Measurements from ENCODE around the gene COX7A1.
"Not testable (repeated sequence)": the region's sequence is repeated elsewhere in the genome, so short reads cannot be mapped to it uniquely, and the experiment has no call there.

COX7A1 gene

DNA sequence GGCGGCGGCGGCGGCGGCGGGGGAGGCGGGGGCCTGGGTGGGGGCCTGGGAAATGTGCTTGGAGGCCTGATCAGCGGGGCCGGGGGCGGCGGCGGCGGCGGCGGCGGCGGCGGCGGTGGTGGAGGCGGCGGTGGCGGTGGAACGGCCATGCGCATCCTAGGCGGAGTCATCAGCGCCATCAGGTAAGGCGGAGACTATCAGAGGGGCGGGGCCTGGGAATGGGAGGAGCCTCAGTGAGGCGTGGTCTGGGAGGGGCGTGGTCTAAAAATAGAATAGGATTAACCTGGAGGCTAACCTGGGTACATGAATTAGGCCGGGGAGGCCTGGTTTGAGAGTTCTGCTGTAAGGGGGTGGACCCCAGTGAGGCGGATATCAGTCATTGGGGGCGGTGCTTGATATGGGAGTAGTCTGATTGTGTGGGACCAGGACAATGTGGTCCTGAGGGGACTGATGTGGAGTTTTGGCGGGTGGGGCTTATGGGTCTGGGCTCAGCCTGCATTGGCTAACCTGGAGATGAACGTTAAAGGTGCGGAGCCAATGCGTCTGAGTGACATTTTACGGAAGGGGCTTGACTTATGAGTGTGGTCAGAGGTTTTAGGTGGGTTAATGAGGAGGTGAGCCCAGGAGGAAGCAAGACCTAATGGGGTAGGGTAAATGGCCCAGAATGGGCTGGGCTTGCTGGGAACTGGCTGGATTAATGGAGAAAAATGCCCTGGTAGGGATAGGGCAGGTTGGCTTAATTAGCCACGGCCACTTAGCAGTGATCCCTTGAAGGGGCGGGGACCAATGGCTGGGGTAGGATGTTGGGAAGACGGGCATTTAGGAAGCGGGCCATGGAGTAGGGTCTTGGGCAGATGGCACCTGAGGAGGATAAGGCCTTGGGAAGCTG, 11.0 kb downstream of the COX7A1 start:
- peak; percentile 66 for DNase-seq

DNA sequence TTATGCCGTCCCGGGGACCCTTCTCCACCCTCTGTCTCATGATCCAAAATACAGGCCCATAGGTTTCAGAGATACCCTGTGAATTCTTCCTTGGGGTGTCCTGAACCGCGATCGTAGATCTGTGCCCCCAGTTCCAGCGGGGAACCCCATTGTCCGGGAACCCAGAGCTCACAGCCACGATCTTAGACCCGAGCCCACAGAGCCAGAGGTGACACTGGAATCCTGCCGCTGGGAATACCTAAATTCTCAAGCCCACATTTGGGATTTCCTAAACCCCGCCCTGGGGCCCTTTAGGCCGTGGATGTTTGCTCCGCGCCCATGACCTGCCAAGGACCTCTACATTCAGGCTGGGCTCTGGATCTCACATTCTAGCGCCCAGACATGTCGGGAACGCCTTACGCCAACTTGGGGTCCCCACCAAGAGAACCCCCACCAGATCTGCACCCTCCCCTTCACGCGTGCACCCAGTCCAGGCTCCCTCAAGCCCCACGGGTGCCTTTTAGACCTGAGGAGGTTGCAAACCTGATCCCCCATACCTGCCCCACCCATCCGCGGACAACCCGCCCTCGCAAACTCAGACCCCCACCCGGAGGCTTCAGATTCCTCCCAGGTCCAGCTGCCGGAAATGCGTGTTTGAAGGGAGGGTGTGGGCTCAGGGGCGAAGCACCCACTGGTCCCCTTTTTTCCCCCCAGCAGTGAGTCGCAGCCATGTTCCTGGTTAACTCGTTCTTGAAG, 11.8 kb downstream of the COX7A1 start:
- no peak for DNase-seq

DNA sequence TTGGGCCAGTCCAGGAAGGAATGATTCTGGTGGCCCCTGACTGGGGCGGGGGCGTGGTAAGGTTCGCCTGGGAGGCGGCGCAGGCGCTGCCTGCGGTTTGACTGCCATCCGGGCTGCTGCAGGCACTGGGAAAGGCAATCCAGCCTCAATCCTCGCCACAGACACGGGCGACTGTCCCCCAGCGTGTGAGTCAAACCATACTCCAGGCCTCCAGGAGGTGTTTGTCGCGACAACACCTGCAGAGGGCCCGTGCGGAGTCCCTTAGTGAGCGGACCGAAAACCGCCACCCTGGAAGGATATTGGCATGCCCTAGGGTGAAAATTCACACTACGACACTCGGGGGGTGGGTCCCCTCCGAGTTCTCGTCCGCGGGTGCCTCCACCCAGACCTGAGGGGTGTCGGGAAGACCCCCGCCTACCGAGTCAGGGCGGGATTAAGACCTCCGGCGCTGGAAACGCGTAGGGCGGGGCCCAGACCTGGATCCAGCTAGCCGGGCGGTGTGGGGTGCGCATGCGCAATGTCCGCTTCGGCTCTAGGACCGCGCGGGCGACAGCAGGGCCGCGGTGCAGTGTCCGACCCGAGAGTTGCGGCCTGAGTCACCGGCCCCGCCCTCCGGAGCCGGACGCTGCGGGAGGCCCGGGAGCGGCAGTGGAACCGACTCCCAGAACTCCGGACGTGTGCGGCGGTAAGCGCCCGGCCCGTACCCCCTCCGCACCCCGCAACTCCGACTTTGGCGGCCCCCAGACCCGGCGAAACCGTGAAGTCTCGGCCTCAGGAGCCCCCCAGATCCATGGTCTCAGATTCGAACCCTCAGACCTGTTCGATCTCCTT, 12.6 kb downstream of the COX7A1 start, which contains the start of gene CAPNS1:
Gene CAPNS1 (plus strand): TSS at position 594 of the 831 bp plus-strand sequence. CDS start 946 bp downstream, outside the sequence.
- peak; percentile 71 for DNase-seq

DNA sequence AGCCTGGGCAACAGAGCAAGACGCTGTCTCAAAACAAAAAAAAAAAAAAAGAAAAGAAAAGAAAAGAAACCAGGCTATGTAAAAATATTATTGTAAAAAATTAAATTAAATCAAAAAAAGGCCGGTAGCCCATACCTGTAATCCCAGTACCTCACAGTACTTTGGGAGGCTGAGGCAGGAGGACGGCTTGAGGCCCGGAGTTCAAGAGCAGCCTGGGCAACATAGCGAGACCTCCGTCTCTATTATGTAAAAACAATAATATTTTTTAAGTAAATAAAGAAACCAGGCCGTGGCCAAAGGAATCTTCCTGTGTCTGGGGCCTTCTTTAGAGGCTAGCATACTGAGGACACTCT, 13.2 kb downstream of the COX7A1 start:
- no peak for DNase-seq

DNA sequence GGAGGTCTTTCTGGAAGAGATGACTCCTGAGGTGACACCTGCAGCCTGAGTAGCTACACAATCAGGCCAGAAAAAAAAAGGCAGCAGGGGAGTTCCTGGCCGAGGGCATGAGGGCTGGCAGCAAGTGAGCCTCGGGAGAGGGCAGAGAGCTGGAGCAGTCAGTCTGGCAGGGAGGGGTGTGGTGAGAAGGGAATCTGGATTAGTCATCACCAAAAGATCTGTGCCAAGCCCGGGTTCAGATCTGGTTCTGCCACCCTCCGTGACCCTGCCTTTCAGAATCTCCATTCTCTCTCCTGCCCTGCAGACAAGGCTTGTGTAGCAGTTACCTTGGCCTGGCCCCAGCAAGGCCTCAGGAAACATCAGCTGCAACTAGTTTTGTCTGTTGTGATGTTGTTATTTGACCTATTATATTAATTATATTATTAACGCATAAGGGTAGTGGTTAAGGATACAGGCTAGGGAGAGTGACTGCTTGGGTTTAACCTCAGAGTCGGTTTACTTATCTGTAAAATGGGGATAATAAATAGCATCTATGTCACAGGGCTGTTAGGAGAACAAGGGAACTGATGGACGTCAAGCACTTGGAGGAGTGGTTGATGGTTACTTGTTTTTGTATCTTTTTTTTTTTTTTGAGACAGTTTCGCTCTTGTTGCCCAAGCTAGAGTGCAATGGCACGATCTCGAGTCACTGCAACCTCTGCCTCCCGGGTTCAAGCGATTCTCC, 15.1 kb downstream of the COX7A1 start:
- no peak for DNase-seq

DNA sequence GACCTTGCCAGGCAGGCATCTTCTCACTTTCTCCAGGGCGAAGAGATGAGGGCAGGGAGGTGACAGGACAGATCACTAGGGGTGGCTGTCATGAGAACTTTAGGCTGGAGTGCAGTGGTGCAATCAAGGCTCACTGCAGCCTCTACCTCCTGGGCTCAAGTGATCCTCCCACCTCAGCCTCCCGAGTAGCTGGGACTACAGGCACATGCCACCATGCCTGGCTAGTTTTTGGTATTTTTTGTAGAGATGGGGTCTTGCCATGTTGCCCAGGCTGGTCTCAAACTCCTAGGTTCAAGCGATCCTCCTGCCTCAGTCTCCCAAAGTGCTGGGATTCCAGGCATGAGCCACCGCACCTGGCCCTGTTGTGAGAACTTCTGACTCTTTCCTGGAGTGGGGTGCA, 17.4 kb downstream of the COX7A1 start:
- not testable (repeated sequence) for DNase-seq

DNA sequence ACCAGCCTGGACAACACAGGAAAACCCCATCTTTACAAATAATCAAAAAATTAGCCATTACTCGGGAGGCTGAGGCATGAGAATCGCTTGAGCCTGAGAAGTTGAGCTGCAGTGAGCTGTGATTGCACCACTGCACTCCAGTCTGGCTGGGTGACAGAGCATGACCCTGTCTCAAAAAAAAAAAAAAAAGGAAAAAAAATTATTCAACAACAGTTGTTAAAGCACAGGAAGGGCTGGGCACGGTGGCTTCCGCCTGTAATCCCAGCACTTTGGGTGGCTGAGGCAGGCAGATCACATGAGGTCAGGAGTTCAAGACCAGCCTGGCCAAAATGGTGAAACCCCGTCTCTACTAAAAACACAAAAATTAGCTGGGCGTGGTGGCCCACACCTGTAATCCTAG, 21.0 kb downstream of the COX7A1 start:
- not testable (repeated sequence) for DNase-seq

DNA sequence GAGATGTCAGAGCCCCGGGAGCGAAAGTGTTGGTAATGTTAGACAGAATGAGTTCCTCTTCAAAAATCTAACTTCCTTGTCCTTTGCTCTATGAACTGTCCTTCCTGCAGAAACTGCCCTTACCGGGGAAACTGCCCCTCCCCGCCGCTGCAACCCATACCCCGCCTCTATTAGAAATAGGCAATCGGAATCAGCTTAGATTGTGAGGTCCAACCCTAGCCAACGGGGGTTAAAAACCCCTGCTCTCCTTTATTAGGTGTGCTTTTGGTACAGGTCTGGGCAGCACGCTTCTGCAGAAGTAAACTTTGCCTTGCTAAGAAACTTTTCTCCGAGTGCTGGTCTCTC, 23.9 kb downstream of the COX7A1 start:
- DNase-seq, result no peak

DNA sequence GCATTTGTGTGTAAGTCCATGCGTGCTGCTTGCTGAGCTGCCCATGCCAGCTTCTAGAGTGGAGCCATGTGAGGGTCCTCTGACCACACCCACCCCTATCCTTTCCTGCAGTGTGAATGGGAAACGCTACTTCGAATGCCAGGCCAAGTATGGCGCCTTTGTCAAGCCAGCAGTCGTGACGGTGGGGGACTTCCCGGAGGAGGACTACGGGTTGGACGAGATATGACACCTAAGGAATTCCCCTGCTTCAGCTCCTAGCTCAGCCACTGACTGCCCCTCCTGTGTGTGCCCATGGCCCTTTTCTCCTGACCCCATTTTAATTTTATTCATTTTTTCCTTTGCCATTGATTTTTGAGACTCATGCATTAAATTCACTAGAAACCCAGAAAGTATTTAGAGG, 26.7 kb downstream of the COX7A1 start:
- DNase-seq, result no peak

DNA sequence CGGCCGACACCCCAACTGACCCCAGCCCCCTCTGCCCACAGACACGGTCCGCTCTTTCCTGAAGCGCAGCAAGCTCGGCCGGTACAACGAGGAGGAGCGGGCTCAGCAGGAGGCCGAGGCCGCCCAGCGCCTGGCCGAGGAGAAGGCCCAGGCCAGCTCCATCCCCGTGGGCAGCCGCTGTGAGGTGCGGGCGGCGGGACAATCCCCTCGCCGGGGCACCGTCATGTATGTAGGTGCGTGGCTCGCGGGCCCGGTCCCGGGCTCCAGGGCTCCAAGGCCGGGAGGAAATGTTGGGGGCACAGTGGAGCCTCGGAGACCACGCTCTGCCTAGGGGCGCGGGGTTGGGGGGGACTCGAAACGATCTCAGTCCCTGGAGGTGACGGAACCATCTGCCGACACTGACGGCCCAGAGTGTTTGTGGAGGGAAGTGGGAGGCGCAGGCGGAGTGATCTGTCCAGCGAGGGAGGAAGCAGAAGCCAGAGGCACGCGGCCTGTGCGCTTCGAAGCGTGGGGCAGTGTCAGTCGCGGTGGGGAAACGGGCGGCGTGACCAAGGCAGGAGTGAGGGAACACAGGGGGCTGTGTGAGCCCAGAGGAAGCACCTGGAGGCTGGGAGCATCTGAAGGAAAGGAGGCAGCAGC, 30.6 kb downstream of the COX7A1 start:
- DNase-seq, result no peak

DNA sequence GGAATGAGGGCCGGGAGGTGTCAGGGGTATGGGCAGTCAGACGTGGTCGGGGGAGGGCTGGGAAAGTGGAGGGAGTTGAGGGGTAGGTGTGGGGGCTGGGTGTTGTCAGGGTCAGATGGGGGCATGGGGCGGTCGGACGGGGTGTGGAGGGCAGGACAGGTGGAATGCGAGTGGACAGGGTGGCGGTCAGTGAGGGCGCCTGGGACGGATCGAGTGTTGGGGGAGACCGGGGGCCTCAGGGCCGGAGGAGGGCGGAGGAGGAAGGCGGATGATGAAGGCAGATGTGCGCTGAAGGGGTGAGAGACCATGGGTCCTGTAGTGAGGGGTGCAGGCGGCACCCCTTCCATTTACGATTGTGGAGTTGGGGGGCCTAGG, 31.3 kb downstream of the COX7A1 start:
- no peak for DNase-seq

DNA sequence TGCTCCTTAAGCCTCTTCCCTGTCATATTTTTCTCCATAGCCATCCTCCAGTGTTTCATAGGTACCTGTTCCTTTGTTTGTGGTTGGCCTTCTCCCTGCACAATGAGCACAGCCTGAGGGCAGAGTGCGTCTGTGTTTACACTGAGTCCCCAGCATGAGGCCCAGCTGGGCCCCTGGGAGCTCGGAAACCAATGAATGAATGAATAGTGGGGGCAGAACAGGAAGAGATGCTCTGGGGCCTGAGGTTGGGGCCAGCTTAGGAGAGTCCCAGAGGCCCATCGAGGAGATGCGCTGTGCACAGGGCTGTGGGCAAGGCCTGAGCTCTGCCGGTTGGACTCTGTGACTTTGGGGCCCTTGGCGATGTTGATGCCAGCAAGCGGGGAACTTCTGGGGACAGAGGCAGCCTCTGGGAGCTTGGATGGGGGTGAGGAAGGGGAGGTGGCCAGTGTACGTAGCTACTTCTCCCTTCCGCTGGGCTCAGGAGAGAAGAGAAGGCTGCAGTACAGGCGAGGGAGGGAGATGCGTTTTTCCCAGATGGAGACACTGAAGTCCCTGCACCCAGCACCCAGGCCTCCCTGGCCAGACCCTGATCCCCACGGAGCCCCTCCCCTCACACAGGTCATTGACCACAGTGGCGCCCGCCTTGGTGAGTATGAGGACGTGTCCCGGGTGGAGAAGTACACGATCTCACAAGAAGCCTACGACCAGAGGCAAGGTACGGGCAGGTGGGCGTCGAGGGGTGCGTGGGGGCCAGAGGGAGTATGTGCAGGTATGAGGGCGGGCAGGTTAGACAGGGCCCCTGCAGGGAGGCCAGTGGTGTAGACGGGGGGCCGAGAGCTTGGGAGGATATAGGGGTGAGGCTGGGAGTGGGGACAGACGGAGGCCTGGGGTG, 31.9 kb downstream of the COX7A1 start:
- no peak for DNase-seq

DNA sequence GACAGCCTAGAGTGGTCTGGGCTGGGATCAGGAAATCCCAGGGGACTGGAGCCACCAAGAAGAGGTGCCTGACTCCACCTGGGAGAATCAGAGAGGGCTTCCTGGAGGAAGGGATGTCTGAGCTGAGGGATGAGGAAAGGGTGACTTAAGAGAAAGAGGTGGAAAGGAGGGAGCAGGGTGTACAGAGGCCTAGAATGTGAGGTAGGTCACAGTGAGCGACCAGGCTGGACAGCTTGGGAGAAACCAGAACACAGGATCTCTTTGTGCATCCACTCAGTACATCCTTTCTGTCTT, 36.0 kb downstream of the COX7A1 start:
- no peak for DNase-seq

DNA sequence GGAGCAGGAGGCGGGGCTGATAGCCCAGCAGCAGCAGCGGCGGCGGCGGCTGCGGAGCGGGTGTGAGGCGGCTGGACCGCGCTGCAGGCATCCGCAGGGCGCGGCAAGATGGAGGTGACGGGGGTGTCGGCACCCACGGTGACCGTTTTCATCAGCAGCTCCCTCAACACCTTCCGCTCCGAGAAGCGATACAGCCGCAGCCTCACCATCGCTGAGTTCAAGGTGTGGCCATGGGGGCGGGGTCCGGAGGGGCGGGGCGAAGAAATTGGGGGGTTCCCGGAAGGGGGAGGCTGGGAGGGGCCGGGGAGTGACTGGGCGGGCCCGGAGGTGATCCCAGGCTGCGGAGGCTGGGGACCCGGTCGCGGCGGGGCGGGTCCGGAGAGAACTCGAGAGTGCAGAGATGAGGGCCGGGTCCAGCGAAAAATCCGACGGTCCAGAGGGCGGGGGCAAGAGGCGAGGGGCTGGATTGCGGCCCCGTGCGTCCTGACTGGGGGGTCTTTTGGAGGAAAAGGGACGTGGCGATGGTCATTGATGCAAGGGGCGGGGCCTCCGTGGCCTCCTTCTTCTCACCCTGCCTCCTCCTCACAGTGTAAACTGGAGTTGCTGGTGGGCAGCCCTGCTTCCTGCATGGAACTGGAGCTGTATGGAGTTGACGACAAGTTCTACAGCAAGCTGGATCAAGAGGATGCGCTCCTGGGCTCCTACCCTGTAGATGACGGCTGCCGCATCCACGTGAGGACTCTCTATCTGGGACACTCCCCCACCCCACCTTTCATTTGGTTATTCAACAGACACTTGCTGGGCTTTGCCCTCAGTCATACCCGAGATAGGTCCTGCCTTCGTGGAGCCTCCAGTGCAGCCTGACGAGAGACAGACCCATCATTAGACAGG, 36.5 kb downstream of the COX7A1 start, which contains the start of gene TBCB:
Gene TBCB (plus strand): TSS at position 16 of the 891 bp plus-strand sequence. CDS start 93 bp downstream, at position 109.
- DNase-seq, result no peak

DNA sequence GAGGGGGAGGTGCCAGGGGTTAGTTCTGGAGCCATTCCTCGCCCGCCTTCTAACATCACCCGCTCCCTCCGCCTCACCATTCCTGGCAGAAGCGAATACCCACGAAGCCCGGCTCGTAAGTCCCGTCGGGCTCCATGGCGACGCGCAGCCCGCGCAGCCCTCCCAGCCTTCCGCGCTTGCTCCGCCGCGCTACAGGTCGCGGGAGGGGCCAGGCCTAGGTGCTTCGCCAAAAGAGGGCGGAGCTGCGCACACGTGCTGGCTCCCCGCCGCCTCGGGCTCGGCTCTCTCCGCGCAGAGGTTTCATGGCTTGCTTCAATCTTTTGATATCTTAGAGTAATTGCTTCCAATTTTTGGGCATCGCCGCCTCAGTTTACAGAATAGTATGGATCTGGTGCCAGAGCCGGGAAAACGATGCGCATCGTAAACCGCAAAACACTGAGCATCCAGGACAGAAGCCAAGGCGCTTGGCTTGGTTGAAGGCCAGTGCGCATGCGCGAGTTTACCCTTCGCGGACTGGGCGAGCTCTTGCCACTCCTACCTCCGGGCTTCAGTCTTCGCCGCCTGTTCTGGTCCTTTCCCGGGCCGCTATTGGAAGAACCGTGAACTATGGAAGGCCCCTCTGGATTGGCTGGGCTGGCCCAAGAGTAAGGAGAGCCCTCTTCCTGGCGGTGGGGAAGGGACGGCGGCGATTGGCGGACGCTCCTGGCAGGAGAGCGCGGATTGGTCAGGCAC, 37.4 kb downstream of the COX7A1 start, which contains the start of gene POLR2I:
Gene POLR2I (minus strand): TSS at position 155 of the 732 bp plus-strand sequence. CDS start 19 bp downstream, at position 136.
- peak; percentile 98 for DNase-seq

DNA sequence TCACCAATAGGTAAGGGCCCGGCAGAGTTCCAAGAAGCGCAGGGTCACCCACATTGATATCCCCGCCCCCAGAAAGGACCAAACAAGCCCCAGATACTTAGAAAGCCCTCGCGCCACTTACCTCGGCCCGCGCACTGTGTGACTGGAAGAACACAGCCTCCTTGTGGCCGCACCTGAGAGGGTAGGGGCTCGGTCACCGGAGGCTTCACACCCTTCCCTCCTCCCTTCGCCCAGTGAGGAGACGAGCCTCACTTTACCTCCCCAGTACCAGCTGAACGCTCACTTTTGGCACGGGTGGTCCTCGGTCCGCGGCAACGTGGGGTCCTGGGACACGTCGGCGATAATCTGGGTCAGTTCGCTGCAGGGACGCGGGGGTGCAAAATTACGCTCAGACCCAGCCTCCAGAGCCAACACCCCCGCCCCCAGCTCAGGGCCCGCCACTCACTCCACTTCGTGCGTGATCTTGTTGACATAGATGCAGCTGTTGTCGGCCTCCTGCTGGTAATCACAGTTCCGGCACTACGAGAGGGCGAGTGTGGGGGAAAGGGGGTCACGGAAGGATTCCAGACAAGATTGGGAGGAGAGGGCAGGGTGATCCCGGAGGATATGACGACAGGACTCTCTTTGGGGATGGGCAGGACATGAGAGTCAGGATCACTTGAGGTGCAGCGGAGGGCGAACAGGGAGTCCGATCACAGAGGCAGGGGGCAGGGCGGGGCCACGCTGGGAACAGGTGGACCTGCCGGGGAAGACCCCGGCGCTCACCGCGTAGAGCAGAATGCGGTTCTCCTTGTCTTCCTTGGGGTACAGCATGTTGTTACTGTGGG, 38.1 kb downstream of the COX7A1 start:
- DNase-seq, result no peak

DNA sequence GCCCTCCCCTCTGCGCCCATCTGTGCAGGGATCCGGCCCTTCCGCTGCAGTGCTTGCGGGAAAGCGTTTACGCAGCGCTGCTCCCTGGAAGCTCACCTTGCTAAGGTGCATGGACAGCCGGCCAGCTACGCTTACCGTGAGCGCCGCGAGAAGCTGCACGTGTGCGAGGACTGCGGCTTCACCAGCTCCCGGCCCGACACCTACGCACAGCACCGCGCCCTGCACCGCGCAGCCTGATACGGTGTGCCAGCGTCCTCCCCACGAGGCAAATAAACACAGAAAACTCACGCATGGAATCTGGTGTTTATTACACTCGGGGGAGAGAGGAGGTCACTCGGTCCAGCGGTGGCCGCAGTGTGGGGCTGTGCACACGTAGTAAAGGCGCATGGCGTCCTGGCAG, 38.8 kb downstream of the COX7A1 start:
- DNase-seq, result no peak

DNA sequence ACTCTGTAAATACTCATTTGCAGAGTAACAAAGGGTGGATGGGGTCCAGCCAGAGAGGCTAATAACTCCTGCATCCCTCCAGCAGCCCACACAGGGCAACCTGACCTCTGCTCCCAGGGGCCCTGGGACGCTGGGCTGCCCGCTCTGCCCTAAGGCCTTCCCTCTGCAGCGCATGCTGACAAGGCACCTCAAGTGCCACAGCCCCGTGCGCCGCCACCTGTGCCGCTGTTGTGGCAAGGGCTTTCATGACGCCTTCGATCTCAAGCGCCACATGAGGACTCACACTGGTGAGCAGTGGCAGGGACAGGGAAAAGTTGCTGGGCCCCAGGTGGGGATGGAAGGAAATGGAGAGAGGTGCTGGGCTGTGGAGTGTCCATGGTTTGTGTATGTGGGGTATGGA, 39.6 kb downstream of the COX7A1 start:
- DNase-seq, result no peak
